LNCAP (cell line): ENCODE measurements around the gene DNAAF2.

Experiments
- TF ChIP-seq, protein P1 (sequence below): fragments of 450-650 bp; IDR thresholded peaks from 2 replicates; pipeline ENCODE4 v1.5.1; 2017; ENCODE audit warnings: mild to moderate bottlenecking

The DNAAF2 gene

DNA sequence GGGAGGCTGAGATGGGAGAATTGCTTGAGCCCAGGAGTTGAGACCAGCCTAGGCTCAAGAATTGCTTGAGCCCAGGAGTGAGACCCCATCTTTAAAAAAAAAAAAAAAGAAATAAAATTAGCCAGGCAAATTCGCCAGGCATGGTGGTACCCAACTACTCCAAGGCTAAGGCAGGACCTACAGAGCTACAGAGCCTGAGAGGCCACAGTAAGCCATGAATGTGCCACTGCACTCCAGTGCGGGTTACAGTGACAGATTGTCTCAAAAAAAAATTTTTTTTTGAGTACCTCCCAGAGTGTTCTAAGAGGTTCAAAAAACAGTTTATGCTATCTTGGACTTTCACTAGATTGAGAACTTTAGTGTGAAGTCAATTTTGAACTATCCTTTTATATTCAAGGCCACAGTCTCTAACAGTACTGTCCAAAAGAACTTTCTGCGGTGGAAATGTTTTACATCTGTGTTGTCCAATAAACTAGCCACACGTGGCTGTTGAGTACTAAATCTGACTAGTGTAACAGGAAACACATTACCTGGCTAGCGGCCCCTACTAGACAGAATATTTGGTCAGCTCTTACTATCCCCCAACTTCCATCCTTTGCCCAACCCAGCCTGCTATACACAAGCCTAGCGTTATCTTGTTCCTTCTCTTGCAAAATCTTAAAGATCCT, 17.1 kb downstream of the DNAAF2 start:
- TF ChIP-seq, protein P1, sequence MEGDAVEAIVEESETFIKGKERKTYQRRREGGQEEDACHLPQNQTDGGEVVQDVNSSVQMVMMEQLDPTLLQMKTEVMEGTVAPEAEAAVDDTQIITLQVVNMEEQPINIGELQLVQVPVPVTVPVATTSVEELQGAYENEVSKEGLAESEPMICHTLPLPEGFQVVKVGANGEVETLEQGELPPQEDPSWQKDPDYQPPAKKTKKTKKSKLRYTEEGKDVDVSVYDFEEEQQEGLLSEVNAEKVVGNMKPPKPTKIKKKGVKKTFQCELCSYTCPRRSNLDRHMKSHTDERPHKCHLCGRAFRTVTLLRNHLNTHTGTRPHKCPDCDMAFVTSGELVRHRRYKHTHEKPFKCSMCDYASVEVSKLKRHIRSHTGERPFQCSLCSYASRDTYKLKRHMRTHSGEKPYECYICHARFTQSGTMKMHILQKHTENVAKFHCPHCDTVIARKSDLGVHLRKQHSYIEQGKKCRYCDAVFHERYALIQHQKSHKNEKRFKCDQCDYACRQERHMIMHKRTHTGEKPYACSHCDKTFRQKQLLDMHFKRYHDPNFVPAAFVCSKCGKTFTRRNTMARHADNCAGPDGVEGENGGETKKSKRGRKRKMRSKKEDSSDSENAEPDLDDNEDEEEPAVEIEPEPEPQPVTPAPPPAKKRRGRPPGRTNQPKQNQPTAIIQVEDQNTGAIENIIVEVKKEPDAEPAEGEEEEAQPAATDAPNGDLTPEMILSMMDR = no peak

DNA sequence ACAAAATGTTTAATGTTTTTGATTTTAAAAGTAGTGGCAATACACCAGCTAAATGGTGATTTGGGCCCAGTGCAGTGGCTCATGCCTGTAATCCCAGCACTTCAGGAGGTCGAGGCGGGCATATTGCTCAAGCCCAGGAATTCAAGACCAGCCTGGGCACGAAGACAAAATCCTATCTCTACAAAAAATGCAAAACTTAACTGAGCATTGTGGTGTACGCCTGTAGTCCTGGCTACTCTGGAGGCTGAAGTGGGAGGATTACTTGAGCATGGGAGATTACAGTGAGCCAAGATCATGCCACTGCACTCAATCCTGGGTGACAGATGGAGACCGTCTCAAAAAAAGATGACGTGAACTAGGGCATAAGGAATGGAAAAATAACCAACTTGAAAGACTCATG, 19.3 kb downstream of the DNAAF2 start:
- TF ChIP-seq, protein P1 = no peak

DNA sequence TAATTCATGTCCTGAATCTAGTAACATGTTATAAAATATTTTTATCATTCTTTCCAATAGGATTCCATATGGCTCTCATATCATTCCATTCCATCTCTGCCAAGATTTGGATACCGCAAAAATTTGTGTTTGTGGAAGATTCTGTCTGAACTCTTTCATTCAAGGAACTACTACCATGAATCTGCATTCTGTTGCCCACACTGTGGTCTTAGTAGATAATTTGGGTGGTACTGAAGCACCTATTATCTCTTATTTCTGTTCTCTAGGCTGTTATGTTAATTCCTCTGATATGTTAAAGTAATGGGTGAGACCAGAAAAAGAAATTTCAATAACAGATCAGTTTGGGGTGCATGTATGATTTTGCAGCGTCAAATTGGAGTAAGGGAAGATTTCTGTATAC, 20.8 kb downstream of the DNAAF2 start:
- TF ChIP-seq, protein P1 = no peak

DNA sequence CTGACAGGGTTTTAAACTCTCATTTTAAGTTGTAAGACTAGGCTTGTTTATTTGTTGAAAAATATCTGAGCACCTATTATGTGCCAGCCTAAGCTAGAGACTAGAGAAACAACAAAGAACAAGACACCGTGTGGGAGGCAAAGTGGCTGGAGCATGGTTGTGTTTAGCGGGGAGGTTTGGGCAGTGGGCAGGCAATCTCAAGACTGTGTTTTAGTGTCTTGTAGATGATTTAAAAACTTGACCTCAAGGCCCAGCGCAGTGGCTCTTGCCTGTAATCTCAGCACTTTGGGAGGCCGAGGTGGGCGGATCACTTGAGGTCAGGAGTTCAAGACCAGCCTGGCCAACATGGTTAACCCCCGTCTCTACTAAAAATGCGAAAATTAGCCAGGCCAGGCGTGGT, 22.4 kb downstream of the DNAAF2 start:
- TF ChIP-seq, protein P1 = no peak

DNA sequence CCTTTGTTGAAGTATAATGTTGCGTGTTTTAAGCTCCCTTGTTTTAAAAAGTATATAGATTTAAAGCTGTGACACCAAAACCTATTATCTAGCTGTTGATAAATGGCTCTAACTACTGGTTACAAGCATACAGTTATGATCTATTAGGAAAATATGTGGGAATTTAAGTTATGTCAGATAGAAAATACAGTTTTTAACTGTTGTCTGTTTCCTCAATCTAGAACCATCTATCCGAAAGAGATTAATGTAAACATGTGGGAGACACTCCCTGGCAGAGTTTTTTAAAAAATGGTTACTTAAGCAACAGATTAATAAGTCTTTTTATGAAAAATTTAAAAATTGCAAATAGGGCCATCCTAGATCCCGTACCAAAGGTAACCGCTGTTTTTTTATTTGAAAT, 22.8 kb downstream of the DNAAF2 start:
- TF ChIP-seq, protein P1 = no peak

DNA sequence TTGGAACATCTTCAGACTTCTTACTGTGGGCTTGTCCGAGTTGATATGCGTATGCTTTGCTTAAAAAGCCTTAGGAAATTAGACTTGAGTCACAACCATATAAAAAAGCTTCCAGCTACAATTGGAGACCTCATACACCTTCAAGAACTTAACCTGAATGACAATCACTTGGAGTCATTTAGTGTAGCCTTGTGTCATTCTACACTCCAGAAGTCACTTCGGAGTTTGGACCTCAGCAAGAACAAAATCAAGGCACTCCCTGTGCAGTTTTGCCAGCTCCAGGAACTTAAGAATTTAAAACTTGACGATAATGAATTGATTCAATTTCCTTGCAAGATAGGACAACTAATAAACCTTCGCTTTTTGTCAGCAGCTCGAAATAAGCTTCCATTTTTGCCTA, 27.5 kb downstream of the DNAAF2 start:
- TF ChIP-seq, protein P1 = no peak

DNA sequence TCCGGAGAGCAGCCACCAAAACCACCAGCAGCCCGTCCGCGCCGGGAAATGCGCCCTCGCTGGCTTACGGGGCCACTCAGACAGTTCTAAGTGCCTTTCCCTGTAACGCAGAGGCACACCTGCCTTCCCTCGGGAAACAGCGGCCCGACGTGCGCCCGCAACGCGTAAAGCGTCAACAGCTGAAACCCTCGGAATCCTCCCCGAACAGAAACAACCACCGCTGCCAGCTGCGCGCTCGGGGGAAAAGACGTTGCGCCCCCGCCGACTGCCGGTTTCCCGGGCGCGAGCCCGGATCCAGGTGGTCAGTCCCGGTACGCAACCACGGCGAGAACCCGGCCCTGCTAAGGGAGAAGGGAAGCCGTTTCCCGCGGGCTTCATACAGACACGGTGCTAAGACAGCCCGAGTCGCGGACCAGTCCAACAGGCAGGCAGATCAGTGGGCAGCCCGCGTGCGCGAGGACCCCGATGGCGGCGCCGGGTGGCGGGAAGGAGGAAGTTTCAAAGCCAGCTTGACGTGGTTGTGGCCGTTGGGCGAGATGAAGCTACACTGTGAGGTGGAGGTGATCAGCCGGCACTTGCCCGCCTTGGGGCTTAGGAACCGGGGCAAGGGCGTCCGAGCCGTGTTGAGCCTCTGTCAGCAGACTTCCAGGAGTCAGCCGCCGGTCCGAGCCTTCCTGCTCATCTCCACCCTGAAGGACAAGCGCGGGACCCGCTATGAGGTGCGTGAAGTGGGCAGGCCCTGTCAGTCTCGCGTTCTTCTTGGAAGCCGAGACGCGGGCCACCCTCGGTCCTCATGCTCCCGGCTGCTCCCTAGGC, 36.4 kb downstream of the DNAAF2 start, which contains the start of gene LRR1:
TSS of gene LRR1 (plus strand) at position 456 of the 816 bp plus-strand sequence. CDS start at position 537, 81 bp downstream.
- TF ChIP-seq, protein P1 = no peak
